ENCODE results near the gene EIF2D.
"Not testable (repeated sequence)": the region's sequence is repeated elsewhere in the genome, so short reads cannot be mapped to it uniquely, and the experiment has no call there.

The EIF2D gene

GRCh38 chr1:206635080-206635977 is 23.1 kb upstream of the EIF2D start, which contains the start of gene DYRK3:
Gene DYRK3, plus strand, starts transcription at chr1:206635536. Its CDS starts 168 bp downstream, at chr1:206635704.
- DNase-seq = peak; percentile 89 to 90

- DNase-seq = peak; percentile 72 to 74
Observed at GRCh38 chr1:206634365-206635079, 22.3 kb upstream of the EIF2D start.

- no peak for DNase-seq
Observed at GRCh38 chr1:206633708-206634121, 21.4 kb upstream of the EIF2D start.

GRCh38 chr1:206631085-206631509 is 18.8 kb upstream of the EIF2D start:
- DNase-seq = peak; percentile 15 to 38

- DNase-seq = no peak
Observed at GRCh38 chr1:206628916-206629315, 16.7 kb upstream of the EIF2D start.

- not testable (repeated sequence) for DNase-seq
Observed at GRCh38 chr1:206626396-206626795, 14.1 kb upstream of the EIF2D start.

GRCh38 chr1:206609229-206609991 is 2.9 kb downstream of the EIF2D start:
- no peak for DNase-seq

GRCh38 chr1:206608108-206608698 is 4.1 kb downstream of the EIF2D start:
- DNase-seq = peak; percentile 50 to 65

- DNase-seq = no peak
Observed at GRCh38 chr1:206606867-206607266, 5.4 kb downstream of the EIF2D start.

- no peak for DNase-seq
Observed at GRCh38 chr1:206604861-206605260, 7.4 kb downstream of the EIF2D start.

GRCh38 chr1:206600527-206600926 is 11.7 kb downstream of the EIF2D start:
- DNase-seq = no peak

GRCh38 chr1:206596319-206596666 is 16.0 kb downstream of the EIF2D start:
- no peak for DNase-seq

GRCh38 chr1:206595581-206596318 is 16.5 kb downstream of the EIF2D start:
- DNase-seq = no peak

- no peak for DNase-seq
Observed at GRCh38 chr1:206593351-206593925, 18.8 kb downstream of the EIF2D start.

GRCh38 chr1:206591696-206592095 is 20.6 kb downstream of the EIF2D start:
- DNase-seq = no peak

- no peak for DNase-seq
Observed at GRCh38 chr1:206591226-206591625, 21.0 kb downstream of the EIF2D start.

GRCh38 chr1:206590025-206590758 is 22.1 kb downstream of the EIF2D start:
- DNase-seq = peak; percentile 30 to 54

- no peak for DNase-seq
Observed at GRCh38 chr1:206589206-206589605, 23.1 kb downstream of the EIF2D start.

GRCh38 chr1:206588492-206588891 is 23.8 kb downstream of the EIF2D start:
- DNase-seq = no peak

GRCh38 chr1:206587904-206588303 is 24.4 kb downstream of the EIF2D start:
- no peak for DNase-seq
